ENCODE data around the gene EIF2AK2.

GRCh38 chr2:37201208-37201607, 44.4 kb upstream of the EIF2AK2 start:
- TF ChIP-seq POLR2AphosphoS5 (IDR thresholded peaks at IDR 0.05; ENCODE audit: low read depth, low read length) (no peak), POLR2A (IDR thresholded peaks at IDR 0.05; ENCODE audit: low read depth, low read length) (no peak), SPI1 (IDR thresholded peaks at IDR 0.05; ENCODE audit: low read depth, low read length) (no peak), TAF1 (IDR thresholded peaks at IDR 0.05; ENCODE audit: low read depth, low read length) (no peak)
